Epithelial cell of proximal tubule (primary cell): ENCODE data around the gene RASEF. TPM values are rescaled to one million over a fixed set of nuclear protein-coding genes. Genes with fewer than 3 reads are reported as not detected.

Source experiments
- DNase-seq: peaks from one replicate; pipeline ENCODE4 v3.0.0-alpha.2; 2011; ENCODE audit warnings: low read depth
- H3K4me3 ChIP-seq: 2 replicates; pipeline ENCODE4 v1.5.1; 2011; ENCODE audit warnings: low read depth, mild to moderate bottlenecking, low read length
- CTCF ChIP-seq: conservative IDR thresholded peaks from 2 replicates; pipeline ENCODE4 v1.5.1; 2012; ENCODE audit warnings: low read depth, mild to moderate bottlenecking, low read length
- total RNA-seq: library from RNA; depleted of rRNA; stranded (reverse); fragments of >200 nt; gene quantifications from 2 replicates; pipeline ENCODE4 v1.2.3, GENCODE V29; 2015

Gene RASEF
- total RNA-seq, 1 donor from 2014 or later = 11.6 TPM

DNA sequence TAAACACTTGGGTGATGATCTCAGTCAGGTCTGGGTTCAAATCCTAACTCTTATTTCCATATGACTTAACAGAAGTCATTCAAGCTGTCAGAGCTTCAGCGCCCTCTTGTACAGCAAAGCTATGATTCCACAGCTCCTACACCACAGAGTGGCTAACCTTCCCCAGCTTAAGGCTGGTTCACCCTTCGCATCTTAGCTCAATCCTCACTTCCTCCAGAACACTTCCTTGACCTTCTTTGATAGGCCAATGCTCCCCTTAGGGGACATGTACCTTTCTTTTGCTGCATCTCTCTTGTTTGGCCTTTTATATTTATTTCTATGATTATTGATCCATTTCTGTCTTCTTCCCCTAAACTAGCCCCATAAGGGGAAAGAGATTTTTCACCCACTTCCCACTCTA is 57.0 kb downstream of the RASEF start:
- H3K4me3 ChIP-seq = no peak overlapping the region

DNA sequence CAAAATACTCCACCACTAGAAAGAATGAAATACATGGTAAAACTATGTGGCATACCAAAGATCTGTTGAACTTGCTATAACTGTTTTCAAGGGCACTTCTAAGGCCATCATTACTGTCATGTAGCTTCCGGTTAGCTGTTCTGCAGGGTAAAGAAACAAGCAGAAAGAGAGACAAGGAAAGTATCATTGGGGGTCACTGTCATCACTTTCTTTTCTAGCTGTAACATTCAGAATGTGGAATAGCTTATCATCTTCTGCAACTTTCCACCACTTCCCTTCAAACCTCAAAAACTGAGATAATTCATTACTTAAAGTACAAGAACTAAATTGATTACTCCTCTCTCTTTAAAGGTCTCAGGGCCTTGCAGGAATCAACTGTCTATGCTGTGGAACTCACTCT is 57.6 kb downstream of the RASEF start:
- no peak overlapping the region for H3K4me3 ChIP-seq
- no peak for DNase-seq
- TF ChIP-seq CTCF = no peak

More for the DNA sequence above, 57.0 kb downstream of the RASEF start:
- no peak for DNase-seq
- no peak for TF ChIP-seq CTCF

GRCh38 chr9:83002329-83002728 is 60.6 kb downstream of the RASEF start:
- no peak for DNase-seq
- TF ChIP-seq CTCF = no peak

DNA sequence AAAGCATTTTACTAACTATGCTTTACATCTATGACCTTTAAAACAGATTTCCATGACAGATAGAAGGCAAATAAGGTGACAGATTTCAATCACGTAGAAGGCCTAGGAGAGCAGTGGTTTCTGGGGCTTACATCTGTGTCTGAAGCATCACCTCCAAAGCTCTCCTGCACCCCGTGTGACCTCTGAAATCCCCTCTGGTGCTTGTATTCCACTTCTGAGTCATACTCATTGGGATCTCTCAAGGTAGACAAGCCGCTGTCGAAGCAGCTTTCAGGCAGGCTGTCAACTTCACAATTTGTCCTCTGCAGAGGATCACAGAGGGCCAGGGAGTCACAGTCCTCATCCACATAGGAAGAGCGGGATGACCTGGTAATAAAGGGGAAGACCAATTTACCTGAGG is 62.2 kb downstream of the RASEF start:
- no peak for DNase-seq
- TF ChIP-seq CTCF = no peak
- H3K4me3 ChIP-seq = no peak overlapping the region

More at GRCh38 chr9:83002329-83002728, 60.6 kb downstream of the RASEF start:
- H3K4me3 ChIP-seq = no peak overlapping the region

- no peak for TF ChIP-seq CTCF
- H3K4me3 ChIP-seq = no peak overlapping the region
- DNase-seq = no peak
Observed at GRCh38 chr9:82998409-82998808, 64.5 kb downstream of the RASEF start.

- H3K4me3 ChIP-seq = no peak overlapping the region
- no peak for DNase-seq
- no peak for TF ChIP-seq CTCF
Observed at GRCh38 chr9:82997476-82998140, 65.3 kb downstream of the RASEF start.

GRCh38 chr9:82996941-82997340 is 66.0 kb downstream of the RASEF start:
- DNase-seq = no peak
- H3K4me3 ChIP-seq = no peak overlapping the region
- no peak for TF ChIP-seq CTCF
